IPS DF 19.7 (cell line): ENCODE data around the gene HOXB9.

Experiments
- DNase-seq: peaks from one replicate; pipeline ENCODE4 v3.0.0-alpha.2; 2013; ENCODE audit warnings: low read depth, low spot score

The HOXB9 gene

GRCh38 chr17:48611681-48612455 lies 14.3 kb downstream of the HOXB9 start:
- DNase-seq, result no peak

GRCh38 chr17:48611213-48611612 lies 14.9 kb downstream of the HOXB9 start:
- DNase-seq, result no peak

GRCh38 chr17:48610282-48611211 lies 15.6 kb downstream of the HOXB9 start, which contains the start of gene HOXB7:
Gene HOXB7, minus strand, starts transcription at chr17:48611017. Its CDS starts 99 bp downstream, at chr17:48610918.
- DNase-seq, result no peak

GRCh38 chr17:48609759-48610281 lies 16.3 kb downstream of the HOXB9 start:
- DNase-seq, result no peak

GRCh38 chr17:48609033-48609432 lies 17.1 kb downstream of the HOXB9 start:
- no peak for DNase-seq

GRCh38 chr17:48608494-48608834 lies 17.7 kb downstream of the HOXB9 start:
- no peak for DNase-seq

GRCh38 chr17:48606892-48607614 lies 19.1 kb downstream of the HOXB9 start:
- no peak for DNase-seq

GRCh38 chr17:48605991-48606891 lies 19.9 kb downstream of the HOXB9 start:
- no peak for DNase-seq

- DNase-seq, result no peak
Measured at GRCh38 chr17:48605409-48605919, 20.7 kb downstream of the HOXB9 start.

- DNase-seq, result no peak
Measured at GRCh38 chr17:48604770-48605329, 21.3 kb downstream of the HOXB9 start, which contains the start of gene HOXB6. Gene HOXB6, minus strand, starts transcription at chr17:48604986. Its CDS starts 6,836 bp downstream, at chr17:48598150.

GRCh38 chr17:48603959-48604769 lies 22.0 kb downstream of the HOXB9 start:
- DNase-seq, result no peak

- no peak for DNase-seq
Measured at GRCh38 chr17:48601539-48602425, 24.4 kb downstream of the HOXB9 start.

GRCh38 chr17:48601207-48601538 lies 25.0 kb downstream of the HOXB9 start:
- no peak for DNase-seq

GRCh38 chr17:48600244-48601098 lies 25.7 kb downstream of the HOXB9 start:
- no peak for DNase-seq

GRCh38 chr17:48599354-48599753 lies 26.8 kb downstream of the HOXB9 start:
- no peak for DNase-seq

GRCh38 chr17:48598736-48599135 lies 27.4 kb downstream of the HOXB9 start:
- no peak for DNase-seq
